HG03521 (cell line): Measurements from ENCODE around the gene STPG4.

Experiments used
- ATAC-seq: cut with Tn5 transposase; IDR thresholded peaks from one replicate; pipeline ENCODE4 v1.9.1; 2021; ENCODE audit warnings: mild to moderate bottlenecking, moderate library complexity; ENCODE audit not compliant: unreplicated experiment

Gene STPG4

GRCh38 chr2:47058003-47058931 is 96.8 kb downstream of the STPG4 start:
- ATAC-seq, result no peak

- no peak for ATAC-seq
Observed at GRCh38 chr2:47057687-47058002, 97.5 kb downstream of the STPG4 start.

GRCh38 chr2:47056868-47057686 is 98.0 kb downstream of the STPG4 start:
- no peak for ATAC-seq

GRCh38 chr2:47056374-47056773 is 98.7 kb downstream of the STPG4 start:
- no peak for ATAC-seq

- no peak for ATAC-seq
Observed at GRCh38 chr2:47054868-47055267, 100.2 kb downstream of the STPG4 start.

GRCh38 chr2:47054036-47054555 is 101.0 kb downstream of the STPG4 start:
- ATAC-seq, result no peak

- ATAC-seq, result no peak
Observed at GRCh38 chr2:47052847-47053246, 102.3 kb downstream of the STPG4 start.

- no peak for ATAC-seq
Observed at GRCh38 chr2:47051562-47051961, 103.5 kb downstream of the STPG4 start.

- no peak for ATAC-seq
Observed at GRCh38 chr2:47050762-47051161, 104.3 kb downstream of the STPG4 start.

GRCh38 chr2:47050021-47050760 is 104.9 kb downstream of the STPG4 start:
- no peak for ATAC-seq

- ATAC-seq, result no peak
Observed at GRCh38 chr2:47049502-47049901, 105.6 kb downstream of the STPG4 start.

GRCh38 chr2:47048801-47049480 is 106.2 kb downstream of the STPG4 start:
- no peak for ATAC-seq

- ATAC-seq, result no peak
Observed at GRCh38 chr2:47046271-47046670, 108.8 kb downstream of the STPG4 start.

- ATAC-seq, result no peak
Observed at GRCh38 chr2:47043891-47044239, 111.2 kb downstream of the STPG4 start.

- no peak for ATAC-seq
Observed at GRCh38 chr2:47043142-47043890, 111.8 kb downstream of the STPG4 start.

- ATAC-seq, result no peak
Observed at GRCh38 chr2:47041891-47042684, 113.0 kb downstream of the STPG4 start.

GRCh38 chr2:47041063-47041462 is 114.0 kb downstream of the STPG4 start:
- ATAC-seq, result no peak

GRCh38 chr2:47040651-47041050 is 114.5 kb downstream of the STPG4 start:
- ATAC-seq, result no peak

- no peak for ATAC-seq
Observed at GRCh38 chr2:47039913-47040562, 115.1 kb downstream of the STPG4 start.
